Heart left ventricle (tissue), 16 donors: ENCODE measurements around the gene MARCHF2. TPM values are rescaled to one million over a fixed set of nuclear protein-coding genes. Genes with fewer than 3 reads are reported as not detected.
"Not testable (repeated sequence)": the region's sequence is repeated elsewhere in the genome, so short reads cannot be mapped to it uniquely, and the experiment has no call there.

Source experiments
- ATAC-seq, 4 donors: fragments of 200-7000 bp; cut with Tn5 transposase; one replicate each; pipeline ENCODE4 v1.9.1; 2020 to 2022; ENCODE audit warnings: moderate library complexity in 4 of 4, mild to moderate bottlenecking in 3 of 4, moderate number of reproducible peaks in 1 of 4
- DNase-seq, 5 donors: peaks; one replicate each; pipeline ENCODE4 v3.0.0-alpha.2; 2020
- H3K27ac ChIP-seq, 12 donors: fragments of 200-600 bp; sonication (generic) in 4 of 12; one replicate each; pipeline versions ENCODE4 v1.5.0 to v1.8.0; 2016 to 2022; ENCODE audit warnings: mild to moderate bottlenecking in 2 of 12
- H3K27me3 ChIP-seq, 9 donors: fragments of 200-600 bp; sonication (generic) in 2 of 9; one replicate each; pipeline versions ENCODE4 v1.5.1 to v1.8.0; 2016 to 2022; ENCODE audit warnings: mild to moderate bottlenecking in 3 of 9
- H3K36me3 ChIP-seq, 9 donors: fragments of 200-600 bp; sonication (generic) in 2 of 9; one replicate each; pipeline versions ENCODE4 v1.5.0 to v1.8.0; 2018 to 2022; ENCODE audit warnings: mild to moderate bottlenecking in 2 of 9
- H3K4me1 ChIP-seq, 12 donors: fragments of 200-600 bp; sonication (generic) in 4 of 12; one replicate each; pipeline versions ENCODE4 v1.5.0 to v1.8.0; 2016 to 2022; ENCODE audit warnings: mild to moderate bottlenecking in 3 of 12
- H3K4me3 ChIP-seq, 12 donors: fragments of 200-600 bp; sonication (generic) in 4 of 12; one replicate each; pipeline versions ENCODE4 v1.5.0 to v1.8.0; 2017 to 2022; ENCODE audit warnings: mild to moderate bottlenecking in 9 of 12, moderate library complexity in 4 of 12
- H3K9me3 ChIP-seq, 12 donors: fragments of 200-600 bp; sonication (generic) in 4 of 12; one replicate each; pipeline versions ENCODE4 v1.5.0 to v1.8.0; 2016 to 2022; ENCODE audit warnings: mild to moderate bottlenecking in 1 of 12
- POLR2A ChIP-seq, 2 donors: fragments of 450-650 bp; IDR thresholded peaks; one replicate each; pipeline ENCODE4 v1.6.1; 2017; ENCODE audit warnings: antibody characterized with exemption in 2 of 2, mild to moderate bottlenecking in 2 of 2, moderate library complexity in 2 of 2
- WGBS, 4 donors: extraction: QIAGEN DNeasy Blood & Tissue Kit in 2 of 4; methylation state at CpG; one replicate each; pipeline versions ENCODE4 v1.1.5 to v1.1.7; 2013 to 2018; 5-methylcytosine and 5-hydroxymethylcytosine counted together
- intact Hi-C, 10 donors: fragments of 100-400 bp; cut with DNase I; formaldehyde crosslinking; loops; one replicate each; pipeline versions ENCODE4 v1.11.1 to v1.14.2; 2022
- polyA plus RNA-seq, 2 donors: library from polyadenylated mRNA; stranded (reverse); fragments of 200-250 nt; gene quantifications; one replicate each; pipeline ENCODE4 v1.2.3, GENCODE V29; 2013
- total RNA-seq, 9 donors: library from RNA; depleted of rRNA in 2 of 9; stranded (reverse); fragments of >200 nt in 2 of 9; fragmentation: NEBNext Ultra II Directional in 3 of 9; extraction: Animal tissue kit (Norgen Biotek cat#: 25700) in 3 of 9; gene quantifications; one replicate each; pipeline versions ENCODE4 v1.1.0 to v1.2.4, GENCODE V29; 2016 to 2023
- TF ChIP-seq, protein P1 (sequence below), 12 donors: fragments of 200-600 bp; sonication (generic) in 4 of 12; IDR thresholded peaks; one replicate each; pipeline versions ENCODE4 v1.5.0 to v1.8.0; 2018 to 2022; ENCODE audit warnings: antibody characterized with exemption in 12 of 12, mild to moderate bottlenecking in 5 of 12
- donor health status: ischemic (EF 13 %, LVEDD 7.1; RV severe dilation, severe dysfunction).
- donor health status: healthy with polysubstance abuse.
- donor health status: DM: no; HTN: yes; CAD: no.
- donor health status: DM: no; HTN: no; CAD: no.
- donor health status: ischemic (EF 25% LVEDD 6.9; RV normal size, moderate dysfunction).
- donor health status: ischemic (EF 25% LVEDD 5.7; RV mildly dilated, moderate dysfunction).
- donor health status: healthy.
- donor health status: DM: yes; HTN: yes; CAD: no.
- donor health status: ischemic (EF 35%, LVEDD 5.7; RV mildly dilated, moderate dysfunction).
- donor health status: nonischemic (EF 11% LVEDD 7.7; RV severe dilation, severe dysfunction).
- donor health status: DM: yes; HTN: yes; CAD: no.
- donor health status: PGD.
- donor health status: ischemic (EF 29% LVEDD 5.4; RV normal size, mild dysfunction).
- donor health status: nonischemic (EF 23%, LVEDD 6.1; RV moderate dilation, normal function).

Gene MARCHF2
- total and polyA plus RNA-seq, 11 donors: 50.7 to 308 (median 82.0) TPM

DNA sequence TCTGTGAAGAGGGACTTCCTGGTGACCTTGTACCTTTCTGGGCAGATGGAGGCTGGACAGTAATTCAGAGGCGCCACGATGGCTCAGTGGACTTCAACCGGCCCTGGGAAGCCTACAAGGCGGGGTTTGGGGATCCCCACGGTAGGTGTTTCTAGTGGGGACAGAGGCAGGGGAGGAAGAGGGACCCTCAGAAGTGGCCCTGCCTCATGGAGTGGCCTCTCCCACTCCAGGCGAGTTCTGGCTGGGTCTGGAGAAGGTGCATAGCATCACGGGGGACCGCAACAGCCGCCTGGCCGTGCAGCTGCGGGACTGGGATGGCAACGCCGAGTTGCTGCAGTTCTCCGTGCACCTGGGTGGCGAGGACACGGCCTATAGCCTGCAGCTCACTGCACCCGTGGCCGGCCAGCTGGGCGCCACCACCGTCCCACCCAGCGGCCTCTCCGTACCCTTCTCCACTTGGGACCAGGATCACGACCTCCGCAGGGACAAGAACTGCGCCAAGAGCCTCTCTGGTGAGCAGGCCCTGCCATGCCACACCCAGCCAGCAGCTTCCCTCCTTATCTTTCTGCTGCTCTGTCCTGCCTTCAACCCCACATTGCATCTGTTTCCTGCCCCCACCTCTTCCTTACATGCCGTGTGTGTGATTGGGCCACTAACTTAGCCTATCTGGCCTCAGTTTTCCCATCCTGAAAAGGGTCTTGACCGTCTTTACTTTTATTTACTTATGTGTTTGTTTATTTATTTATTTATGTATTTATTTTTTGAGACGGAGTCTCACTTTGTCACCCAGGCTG lies 41.9 kb upstream of the MARCHF2 start:
- Histone ChIP-seq H3K4me3 (no peak overlapping the region), H3K9me3 (no peaks in the 10 kb centered on the region), H3K36me3 (peaks cover 0 to 60% (median 7%) of the 10 kb centered on the region in 9 donors), H3K27ac (peak overlapping the region in 6 of 12 donors; percentile 22 to 98 (median 47)), H3K4me1 (peaks cover 6 to 47% (median 23%) of the 10 kb centered on the region in 12 donors), H3K27me3 (no peaks in the 10 kb centered on the region)
- no peak for TF ChIP-seq POLR2A (IDR thresholded peaks at IDR 0.05)
- TF ChIP-seq, protein P1, sequence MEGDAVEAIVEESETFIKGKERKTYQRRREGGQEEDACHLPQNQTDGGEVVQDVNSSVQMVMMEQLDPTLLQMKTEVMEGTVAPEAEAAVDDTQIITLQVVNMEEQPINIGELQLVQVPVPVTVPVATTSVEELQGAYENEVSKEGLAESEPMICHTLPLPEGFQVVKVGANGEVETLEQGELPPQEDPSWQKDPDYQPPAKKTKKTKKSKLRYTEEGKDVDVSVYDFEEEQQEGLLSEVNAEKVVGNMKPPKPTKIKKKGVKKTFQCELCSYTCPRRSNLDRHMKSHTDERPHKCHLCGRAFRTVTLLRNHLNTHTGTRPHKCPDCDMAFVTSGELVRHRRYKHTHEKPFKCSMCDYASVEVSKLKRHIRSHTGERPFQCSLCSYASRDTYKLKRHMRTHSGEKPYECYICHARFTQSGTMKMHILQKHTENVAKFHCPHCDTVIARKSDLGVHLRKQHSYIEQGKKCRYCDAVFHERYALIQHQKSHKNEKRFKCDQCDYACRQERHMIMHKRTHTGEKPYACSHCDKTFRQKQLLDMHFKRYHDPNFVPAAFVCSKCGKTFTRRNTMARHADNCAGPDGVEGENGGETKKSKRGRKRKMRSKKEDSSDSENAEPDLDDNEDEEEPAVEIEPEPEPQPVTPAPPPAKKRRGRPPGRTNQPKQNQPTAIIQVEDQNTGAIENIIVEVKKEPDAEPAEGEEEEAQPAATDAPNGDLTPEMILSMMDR (IDR thresholded peaks at IDR 0.05): no peak
- intact Hi-C loops: no loop called here
- ATAC-seq: peak in 1 of 4 donors; percentile 4
- 78 to 84% (median 82%) methylated on average over 26 to 28 of the region's 28 CpGs for WGBS, 4 donors
- no peak for DNase-seq

DNA sequence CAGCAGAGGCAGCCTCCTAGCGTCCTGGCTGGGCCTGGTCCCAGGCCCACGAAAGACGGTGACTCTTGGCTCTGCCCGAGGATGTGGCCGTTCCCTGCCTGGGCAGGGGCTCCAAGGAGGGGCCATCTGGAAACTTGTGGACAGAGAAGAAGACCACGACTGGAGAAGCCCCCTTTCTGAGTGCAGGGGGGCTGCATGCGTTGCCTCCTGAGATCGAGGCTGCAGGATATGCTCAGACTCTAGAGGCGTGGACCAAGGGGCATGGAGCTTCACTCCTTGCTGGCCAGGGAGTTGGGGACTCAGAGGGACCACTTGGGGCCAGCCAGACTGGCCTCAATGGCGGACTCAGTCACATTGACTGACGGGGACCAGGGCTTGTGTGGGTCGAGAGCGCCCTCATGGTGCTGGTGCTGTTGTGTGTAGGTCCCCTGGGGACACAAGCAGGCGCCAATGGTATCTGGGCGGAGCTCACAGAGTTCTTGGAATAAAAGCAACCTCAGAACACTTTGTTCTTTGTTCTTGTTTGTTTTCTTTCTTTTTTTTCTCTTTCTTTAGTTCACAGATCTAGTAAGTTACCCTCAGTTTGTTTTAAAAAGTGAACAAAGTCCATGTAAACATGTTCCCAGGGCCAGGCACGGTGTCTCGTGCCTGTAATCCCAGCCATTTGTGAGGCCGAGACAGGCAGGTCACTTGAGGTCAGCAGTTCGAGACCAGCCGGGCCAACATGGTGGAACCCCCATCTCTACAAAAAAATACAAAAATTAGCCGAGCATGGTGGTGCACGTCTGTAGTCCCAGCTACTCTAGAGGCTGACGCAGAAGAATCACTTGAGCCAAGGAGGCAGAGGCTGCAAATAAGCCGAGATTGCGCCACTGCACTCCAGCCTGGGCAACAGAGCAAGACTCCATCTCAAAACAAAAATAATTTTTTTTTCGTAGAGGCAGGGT lies 39.0 kb upstream of the MARCHF2 start:
- DNase-seq (peak in 1 of 5 donors; percentile 28), ATAC-seq (peak; percentile 40 to 59 (median 42))
- Histone ChIP-seq H3K9me3 (no peaks in the 10 kb centered on the region), H3K27ac (peak overlapping the region in 2 of 12 donors; percentile 0 to 39), H3K4me1 (peaks cover 0 to 22% (median 0%) of the 10 kb centered on the region in 12 donors), H3K36me3 (peaks cover 0 to 49% (median 10%) of the 10 kb centered on the region in 9 donors), H3K4me3 (no peak overlapping the region), H3K27me3 (no peaks in the 10 kb centered on the region)
- WGBS, 4 donors: 86 to 89% (median 87%) methylated on average over 21 to 26 of the region's 26 CpGs
- TF ChIP-seq, protein P1 (IDR thresholded peaks at IDR 0.05): no peak
- no peak for TF ChIP-seq POLR2A (IDR thresholded peaks at IDR 0.05)
- intact Hi-C loops: no loop called here

DNA sequence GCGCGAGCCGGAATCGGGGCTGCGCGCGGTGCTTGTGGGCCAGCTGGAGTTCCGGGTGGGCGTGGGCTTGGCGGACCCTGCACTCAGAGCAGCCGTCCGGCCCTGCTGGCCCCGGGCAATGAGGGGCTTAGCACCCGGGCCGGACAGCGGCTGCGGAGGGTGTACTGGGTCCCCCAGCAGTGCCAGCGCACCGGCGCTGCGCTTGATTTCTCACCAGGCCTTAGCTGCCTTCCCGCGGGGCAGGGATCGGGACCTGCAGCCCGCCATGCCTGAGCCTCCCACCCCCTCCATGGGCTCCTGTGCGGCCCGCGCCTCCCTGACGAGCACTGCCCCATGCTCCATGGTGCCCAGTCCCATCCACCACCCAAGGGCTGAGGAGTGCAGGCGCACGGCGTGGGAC lies 37.3 kb upstream of the MARCHF2 start:
- H3K27me3 ChIP-seq, intact Hi-C loops, H3K27ac ChIP-seq, H3K9me3 ChIP-seq, ATAC-seq, H3K4me3 ChIP-seq: not testable (repeated sequence)
- Histone ChIP-seq H3K4me1 (peaks cover 0 to 14% (median 0%) of the 10 kb centered on the region in 12 donors), H3K36me3 (peaks cover 0 to 37% (median 10%) of the 10 kb centered on the region in 9 donors)
- DNase-seq: peak in 1 of 5 donors; percentile 30
- WGBS, 4 donors: 97 to 99% (median 98%) methylated on average over 16 to 32 of the region's 32 CpGs

DNA sequence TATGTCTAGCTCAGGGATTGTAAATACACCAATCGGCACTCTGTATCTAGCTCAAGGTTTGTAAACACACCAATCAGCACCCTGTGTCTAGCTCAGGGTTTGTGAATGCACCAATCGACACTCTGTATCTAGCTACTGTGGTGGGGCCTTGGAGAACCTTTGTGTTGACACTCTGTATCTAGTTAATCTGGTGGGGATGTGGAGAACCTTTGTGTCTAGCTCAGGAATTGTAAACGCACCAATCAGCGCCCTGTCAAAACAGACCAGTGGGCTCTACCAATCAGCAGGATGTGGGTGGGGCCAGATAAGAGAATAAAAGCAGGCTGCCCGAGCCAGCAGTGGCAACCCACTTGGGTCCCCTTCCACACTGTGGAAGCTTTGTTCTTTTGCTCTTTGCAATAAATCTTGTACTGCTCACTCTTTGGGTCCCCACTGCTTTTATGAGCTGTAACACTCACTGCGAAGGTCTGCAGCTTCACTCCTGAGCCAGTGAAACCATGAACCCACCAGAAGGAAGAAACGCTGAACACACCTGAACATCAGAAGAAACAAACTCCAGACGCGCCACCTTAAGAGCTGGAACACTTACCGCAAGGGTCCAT lies 36.6 kb upstream of the MARCHF2 start:
- H3K36me3 ChIP-seq: peaks cover 0 to 35% (median 10%) of the 10 kb centered on the region in 9 donors
- H3K9me3 ChIP-seq, ATAC-seq, intact Hi-C loops, H3K4me3 ChIP-seq, DNase-seq, H3K4me1 ChIP-seq, H3K27me3 ChIP-seq, H3K27ac ChIP-seq: not testable (repeated sequence)
- WGBS, 4 donors: 88 to 94% (median 91%) methylated on average over 9 to 10 of the region's 10 CpGs
